ENCODE data around the gene SMCO2.

DNA sequence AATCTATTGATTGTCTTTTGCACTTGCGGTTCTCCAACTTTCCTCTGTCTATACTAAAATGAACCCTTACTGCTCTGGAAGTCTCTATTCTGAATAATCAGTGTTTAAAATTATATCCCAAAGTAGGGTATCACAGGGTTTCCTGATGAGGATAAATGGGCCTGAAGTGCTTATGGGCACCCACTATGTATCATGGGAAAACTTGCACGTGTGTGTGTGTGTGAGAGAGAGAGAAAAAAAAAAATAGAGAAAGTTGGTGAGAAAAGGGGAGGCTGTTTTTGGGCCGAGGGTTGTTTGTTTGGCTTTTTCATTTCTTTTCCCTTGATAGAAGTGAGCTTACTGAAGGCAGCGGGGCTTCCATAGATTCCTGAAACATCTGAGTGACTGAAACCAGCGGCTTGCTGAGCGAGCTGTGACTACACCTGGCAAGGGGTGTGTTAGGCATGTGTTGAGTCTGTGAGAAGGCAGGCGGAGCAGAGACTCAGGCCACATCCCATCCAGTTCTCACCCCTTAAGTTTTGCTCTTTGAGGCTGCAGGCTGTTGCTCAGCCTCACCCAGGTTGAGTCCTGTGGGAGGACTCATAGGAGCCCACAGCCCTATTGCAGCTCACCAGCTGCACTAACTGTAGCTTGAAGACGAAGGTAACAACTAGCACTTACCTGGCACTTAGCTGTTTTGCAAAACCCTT lies 94.6 kb downstream of the SMCO2 start:
- TF ChIP-seq, protein P1, sequence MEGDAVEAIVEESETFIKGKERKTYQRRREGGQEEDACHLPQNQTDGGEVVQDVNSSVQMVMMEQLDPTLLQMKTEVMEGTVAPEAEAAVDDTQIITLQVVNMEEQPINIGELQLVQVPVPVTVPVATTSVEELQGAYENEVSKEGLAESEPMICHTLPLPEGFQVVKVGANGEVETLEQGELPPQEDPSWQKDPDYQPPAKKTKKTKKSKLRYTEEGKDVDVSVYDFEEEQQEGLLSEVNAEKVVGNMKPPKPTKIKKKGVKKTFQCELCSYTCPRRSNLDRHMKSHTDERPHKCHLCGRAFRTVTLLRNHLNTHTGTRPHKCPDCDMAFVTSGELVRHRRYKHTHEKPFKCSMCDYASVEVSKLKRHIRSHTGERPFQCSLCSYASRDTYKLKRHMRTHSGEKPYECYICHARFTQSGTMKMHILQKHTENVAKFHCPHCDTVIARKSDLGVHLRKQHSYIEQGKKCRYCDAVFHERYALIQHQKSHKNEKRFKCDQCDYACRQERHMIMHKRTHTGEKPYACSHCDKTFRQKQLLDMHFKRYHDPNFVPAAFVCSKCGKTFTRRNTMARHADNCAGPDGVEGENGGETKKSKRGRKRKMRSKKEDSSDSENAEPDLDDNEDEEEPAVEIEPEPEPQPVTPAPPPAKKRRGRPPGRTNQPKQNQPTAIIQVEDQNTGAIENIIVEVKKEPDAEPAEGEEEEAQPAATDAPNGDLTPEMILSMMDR (IDR thresholded peaks at IDR 0.05): no peak
- no peak for TF ChIP-seq POLR2A (IDR thresholded peaks at IDR 0.05)
